Thymus (tissue), 11 donors: ENCODE results near the gene ESYT2. TPM values are rescaled to one million over a fixed set of nuclear protein-coding genes. Genes with fewer than 3 reads are reported as not detected.

Source experiments
- DNase-seq, 9 donors: peaks; one replicate each; pipeline ENCODE4 v3.0.0-alpha.2; 2013; ENCODE audit warnings: low spot score in 9 of 9, low read depth in 6 of 9, missing footprints in 1 of 9
- H3K27ac ChIP-seq, 2 donors: one replicate each; pipeline ENCODE4 v1.5.1; 2013; ENCODE audit warnings: control low read depth in 1 of 2, low read depth in 1 of 2, low read length in 1 of 2, mild to moderate bottlenecking in 1 of 2, moderate library complexity in 1 of 2
- H3K27me3 ChIP-seq, 2 donors: one replicate each; pipeline ENCODE4 v1.5.1; 2013; ENCODE audit warnings: low read length in 1 of 2; ENCODE audit not compliant: control insufficient read depth in 2 of 2, insufficient read depth in 1 of 2
- H3K36me3 ChIP-seq, 2 donors: one replicate each; pipeline ENCODE4 v1.5.1; 2013; ENCODE audit warnings: low read length in 1 of 2, mild to moderate bottlenecking in 1 of 2, moderate library complexity in 1 of 2; ENCODE audit not compliant: control insufficient read depth in 2 of 2, insufficient read depth in 2 of 2
- H3K4me1 ChIP-seq, 2 donors: one replicate each; pipeline ENCODE4 v1.5.1; 2013; ENCODE audit warnings: low read length in 2 of 2; ENCODE audit not compliant: control insufficient read depth in 2 of 2, insufficient read depth in 2 of 2
- H3K4me3 ChIP-seq, 2 donors: one replicate each; pipeline ENCODE4 v1.5.1; 2013; ENCODE audit warnings: low read length in 2 of 2, control low read depth in 1 of 2, mild to moderate bottlenecking in 1 of 2
- H3K9me3 ChIP-seq, 2 donors: one replicate each; pipeline ENCODE4 v1.5.1; 2013; ENCODE audit warnings: low read length in 1 of 2, mild to moderate bottlenecking in 1 of 2; ENCODE audit not compliant: control insufficient read depth in 2 of 2, insufficient read depth in 1 of 2
- WGBS: extraction: QIAGEN DNeasy Blood & Tissue Kit; methylation state at CpG from one replicate; pipeline ENCODE4 v1.1.7; 2013; 5-methylcytosine and 5-hydroxymethylcytosine counted together
- polyA plus RNA-seq: library from polyadenylated mRNA; stranded (reverse); fragments of 200-250 nt; gene quantifications from one replicate; pipeline ENCODE4 v1.2.3, GENCODE V29; 2013
- total RNA-seq: library from RNA; stranded (reverse); fragments of 120-200 nt; gene quantifications from one replicate; pipeline ENCODE4 v1.2.4, GENCODE V29; 2013
- donor health status: healthy.

ESYT2 gene
- total and polyA plus RNA-seq, 2 donors = 35.7 to 66.2 TPM

DNA sequence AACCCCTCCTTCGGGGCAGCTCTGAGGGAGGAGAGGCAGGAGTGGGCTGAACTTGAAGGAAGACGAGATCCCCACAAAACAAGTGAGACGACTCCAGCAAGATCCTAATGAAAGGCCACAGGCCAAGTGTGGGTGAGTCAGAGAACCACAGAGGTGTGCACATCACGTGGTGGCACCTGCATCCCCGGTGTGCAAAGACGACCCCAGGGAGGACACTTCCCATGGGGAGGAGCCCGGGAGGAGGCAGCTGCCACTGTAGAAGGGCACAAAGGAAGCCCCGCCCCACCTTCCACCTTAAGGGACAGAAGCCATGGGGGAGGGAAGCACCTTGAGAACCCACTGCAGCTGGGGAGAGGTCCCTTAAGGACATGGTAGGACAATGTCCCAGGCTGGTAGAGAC lies 45.7 kb downstream of the ESYT2 start:
- 45% methylated on average over 8 of the region's 8 CpGs for WGBS
- Histone ChIP-seq H3K27me3 (no peaks in the 10 kb centered on the region), H3K4me3 (no peak overlapping the region), H3K27ac (peak overlapping the region in 1 of 2 donors; percentile 20), H3K9me3 (peaks cover 0 to 2% of the 10 kb centered on the region in 2 donors), H3K4me1 (peaks cover 12% of the 10 kb centered on the region in 2 donors), H3K36me3 (peaks cover 42 to 58% of the 10 kb centered on the region in 2 donors)
- DNase-seq = no peak

DNA sequence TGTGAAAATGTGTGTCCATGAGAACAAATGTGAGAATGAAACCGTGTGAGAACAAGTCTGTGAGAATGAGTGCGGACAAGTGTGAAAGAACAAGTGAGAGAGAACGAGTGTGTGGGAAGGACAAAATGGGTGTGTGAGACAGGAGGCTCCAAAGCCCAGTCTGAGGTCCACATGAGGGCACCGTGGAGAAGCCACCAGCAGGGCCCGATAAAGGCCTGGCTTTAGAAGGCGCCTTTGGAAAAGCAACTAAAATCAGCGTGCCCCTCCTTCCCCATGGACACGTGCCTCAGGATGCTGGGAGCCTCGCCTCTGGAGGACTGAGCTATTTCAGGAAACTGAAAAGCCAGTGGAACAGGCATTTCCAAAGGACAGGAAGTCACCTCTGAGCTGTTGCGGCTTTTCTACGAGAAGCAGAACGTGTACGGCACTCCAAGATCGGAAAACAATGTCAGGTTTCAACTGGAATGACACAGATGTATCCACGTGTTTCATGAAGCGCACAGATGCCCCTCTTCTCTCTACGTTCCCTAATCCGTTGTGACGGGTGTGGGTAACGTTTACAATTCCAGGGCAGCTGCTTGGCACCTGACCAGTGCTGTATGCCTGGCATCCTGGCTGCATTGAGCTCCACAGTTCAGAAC lies 46.4 kb downstream of the ESYT2 start:
- H3K4me1 ChIP-seq = peaks cover 12 to 14% of the 10 kb centered on the region in 2 donors
- 95% methylated on average over 20 of the region's 20 CpGs for WGBS
- peaks cover 0 to 2% of the 10 kb centered on the region in 2 donors for H3K9me3 ChIP-seq
- no peak overlapping the region for H3K4me3 ChIP-seq
- H3K27me3 ChIP-seq = no peaks in the 10 kb centered on the region
- DNase-seq = no peak
- no peak overlapping the region for H3K27ac ChIP-seq
- H3K36me3 ChIP-seq = peaks cover 42 to 56% of the 10 kb centered on the region in 2 donors

DNA sequence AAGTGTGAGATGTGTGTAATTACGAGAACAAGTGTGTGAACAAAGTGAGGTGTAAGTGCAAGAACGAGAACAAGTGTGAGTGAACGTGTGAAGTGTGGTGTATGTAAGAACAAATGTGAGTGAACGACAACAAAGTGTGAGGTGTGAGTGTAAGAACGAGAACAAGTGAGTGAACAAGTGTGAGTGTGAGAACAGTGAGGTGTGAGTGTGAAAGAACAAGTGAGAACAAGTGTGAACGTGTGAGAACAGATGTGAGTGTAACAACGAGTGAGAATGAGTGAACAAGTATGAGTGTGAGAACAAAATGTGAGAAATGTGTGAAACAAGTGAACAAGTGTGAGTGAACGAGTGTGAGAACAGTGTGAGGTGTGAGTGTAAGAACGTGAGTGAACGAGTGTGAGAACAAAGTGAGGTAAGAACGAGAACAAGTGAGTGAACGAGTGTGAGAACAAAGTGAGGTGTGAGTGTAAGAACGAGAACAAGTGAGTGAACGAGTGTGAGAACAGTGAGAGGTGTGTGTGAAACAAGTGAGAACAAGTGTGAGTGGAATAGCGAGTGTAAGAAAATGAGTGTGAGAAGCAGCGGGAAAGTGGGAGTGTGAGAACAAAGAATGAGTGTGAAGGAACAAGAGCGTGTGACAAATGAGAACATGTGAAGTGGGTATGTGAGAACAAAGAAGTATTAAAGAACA lies 47.2 kb downstream of the ESYT2 start:
- 88% methylated on average over 17 of the region's 17 CpGs for WGBS
- H3K27ac ChIP-seq = no peak overlapping the region

DNA sequence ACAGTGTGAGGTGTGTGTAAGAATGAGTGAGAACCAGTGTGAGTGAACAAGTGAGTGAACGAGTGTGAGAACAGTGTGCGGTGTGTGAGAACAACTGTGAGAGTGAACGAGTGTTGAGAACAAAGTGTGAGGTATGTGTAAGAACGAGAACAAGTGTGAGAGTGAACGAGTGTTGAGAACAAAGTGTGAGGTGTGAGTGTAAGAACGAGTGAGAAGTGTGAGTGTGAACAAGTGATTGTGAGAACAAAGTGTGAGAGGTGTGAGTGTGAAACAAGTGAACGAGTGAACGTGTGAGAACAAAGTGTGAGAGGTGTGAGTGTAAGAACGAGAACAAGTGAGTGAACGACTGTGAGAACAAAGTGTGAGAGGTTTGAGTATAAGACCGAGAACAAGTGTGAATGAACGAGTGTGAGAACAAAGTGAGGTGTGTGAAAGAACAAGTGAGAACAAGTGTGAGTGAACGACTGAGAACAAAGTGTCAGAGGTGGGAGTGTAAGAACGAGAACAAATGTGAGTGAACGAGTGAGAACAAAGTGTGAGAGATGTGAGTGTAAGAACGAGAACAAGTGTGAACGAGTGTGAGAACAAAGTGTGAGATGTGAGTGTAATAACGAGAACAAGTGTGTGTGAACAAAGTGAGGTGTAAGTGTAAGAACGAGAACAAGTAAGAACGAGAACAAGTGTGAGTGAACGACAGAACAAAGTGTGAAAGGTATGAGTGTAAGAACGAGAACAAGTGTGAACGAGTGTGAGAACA lies 47.9 kb downstream of the ESYT2 start:
- Histone ChIP-seq H3K4me3 (no peak overlapping the region), H3K9me3 (no peaks in the 10 kb centered on the region), H3K36me3 (peaks cover 38 to 59% of the 10 kb centered on the region in 2 donors), H3K27me3 (no peaks in the 10 kb centered on the region), H3K27ac (no peak overlapping the region), H3K4me1 (peaks cover 12 to 14% of the 10 kb centered on the region in 2 donors)
- WGBS = 98% methylated on average over 23 of the region's 23 CpGs
- no peak for DNase-seq

More for the DNA sequence above, 47.2 kb downstream of the ESYT2 start:
- H3K9me3 ChIP-seq = peaks cover 0 to 2% of the 10 kb centered on the region in 2 donors
- no peak for DNase-seq
- peaks cover 12 to 14% of the 10 kb centered on the region in 2 donors for H3K4me1 ChIP-seq
- H3K27me3 ChIP-seq = no peaks in the 10 kb centered on the region
- peaks cover 42 to 61% of the 10 kb centered on the region in 2 donors for H3K36me3 ChIP-seq
- H3K4me3 ChIP-seq = no peak overlapping the region

DNA sequence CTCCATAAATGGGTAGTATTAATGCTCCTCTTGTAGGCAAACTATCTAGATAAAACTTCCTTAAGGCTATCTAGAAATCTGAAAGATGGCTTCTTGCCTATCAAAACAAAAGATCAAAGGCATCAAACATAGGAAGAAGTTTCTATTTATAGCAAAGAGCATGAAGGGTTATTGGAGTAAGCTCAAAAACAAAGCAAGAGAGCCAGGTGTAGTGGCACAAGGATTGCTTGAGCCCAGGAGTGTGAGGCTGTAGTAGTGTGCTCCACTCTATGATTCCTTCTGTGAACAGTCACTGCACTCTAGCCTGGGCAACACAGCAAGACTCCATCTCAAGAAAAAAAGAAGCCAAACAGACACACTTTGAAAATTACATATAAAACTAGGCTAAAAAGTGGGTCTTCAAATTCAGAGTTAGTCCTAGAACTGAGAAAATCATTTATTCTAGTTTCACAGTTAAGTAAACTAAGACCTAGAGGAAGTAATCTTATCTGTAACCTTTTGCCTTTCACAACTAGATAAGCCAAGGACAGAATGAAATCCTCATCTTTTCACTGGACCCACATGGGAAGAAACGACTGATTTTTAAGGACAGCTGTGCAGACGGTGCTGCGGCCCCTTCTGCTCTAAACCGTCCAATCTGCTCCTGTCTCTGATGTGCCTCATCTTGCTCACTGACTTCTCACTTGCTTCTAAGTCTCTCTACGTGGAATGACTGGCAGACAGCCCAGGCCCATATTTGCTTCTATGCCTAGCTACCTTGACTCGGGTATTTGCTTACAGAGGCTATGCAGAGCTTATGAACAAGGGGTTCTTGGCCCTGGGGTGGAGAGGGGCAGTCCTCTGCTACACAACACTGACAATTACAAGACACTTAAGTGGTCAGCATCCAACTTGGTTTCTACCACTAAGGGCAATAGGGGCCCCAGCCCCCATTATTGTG lies 50.0 kb downstream of the ESYT2 start:
- Histone ChIP-seq H3K4me1 (peaks cover 12 to 23% of the 10 kb centered on the region in 2 donors), H3K4me3 (no peak overlapping the region), H3K9me3 (no peaks in the 10 kb centered on the region), H3K36me3 (peaks cover 46 to 52% of the 10 kb centered on the region in 2 donors), H3K27me3 (no peaks in the 10 kb centered on the region), H3K27ac (peak overlapping the region; percentile 21 to 34)
- peak in 6 of 9 donors; percentile 12 to 61 (median 23) for DNase-seq
- WGBS = 90% methylated on average over 6 of the region's 6 CpGs

DNA sequence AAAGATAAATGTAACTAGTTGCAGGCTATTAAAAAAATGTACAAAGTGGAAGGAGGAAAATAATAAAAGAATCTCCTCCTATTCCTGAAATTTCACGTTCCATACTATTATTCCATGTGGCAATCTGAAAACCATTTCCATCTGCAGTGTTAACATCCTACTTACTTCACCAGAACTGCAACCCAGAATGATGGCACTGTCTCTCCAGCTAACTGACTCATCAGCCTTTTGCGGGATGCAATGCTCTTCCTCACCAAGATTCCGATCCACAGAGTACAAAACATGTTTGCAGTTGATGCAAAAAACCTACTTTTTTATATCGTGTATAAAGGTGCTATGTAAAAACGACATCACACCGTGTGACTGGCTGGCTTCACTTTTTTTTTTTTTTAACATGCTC lies 50.8 kb downstream of the ESYT2 start:
- no peak overlapping the region for H3K4me3 ChIP-seq
- no peaks in the 10 kb centered on the region for H3K27me3 ChIP-seq
- H3K4me1 ChIP-seq = peaks cover 12 to 23% of the 10 kb centered on the region in 2 donors
- no peak overlapping the region for H3K27ac ChIP-seq
- no peak for DNase-seq
- H3K9me3 ChIP-seq = no peaks in the 10 kb centered on the region
- 96% methylated on average over 6 of the region's 6 CpGs for WGBS
- H3K36me3 ChIP-seq = peaks cover 37 to 47% of the 10 kb centered on the region in 2 donors

DNA sequence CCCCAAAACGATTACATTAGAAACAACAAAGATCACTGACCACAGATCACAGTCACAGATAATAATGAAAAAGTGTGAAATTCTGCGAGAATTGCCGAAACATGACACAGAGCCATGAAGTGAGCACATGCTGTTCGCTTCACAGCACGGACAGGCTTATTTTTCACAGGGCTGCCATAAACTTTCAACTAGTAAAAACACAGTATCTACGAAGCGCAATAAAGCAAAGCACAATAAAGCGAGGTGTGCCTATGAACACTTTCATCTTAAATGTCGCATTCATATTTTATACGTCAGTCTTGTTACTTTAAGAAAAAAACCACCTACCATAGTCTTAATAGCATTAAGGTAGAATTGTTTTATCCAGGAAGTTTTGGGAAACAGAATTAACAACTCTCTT lies 51.5 kb downstream of the ESYT2 start:
- no peaks in the 10 kb centered on the region for H3K9me3 ChIP-seq
- no peak overlapping the region for H3K4me3 ChIP-seq
- peaks cover 12 to 23% of the 10 kb centered on the region in 2 donors for H3K4me1 ChIP-seq
- 85% methylated on average over 10 of the region's 10 CpGs for WGBS
- H3K36me3 ChIP-seq = peaks cover 36 to 45% of the 10 kb centered on the region in 2 donors
- no peaks in the 10 kb centered on the region for H3K27me3 ChIP-seq
- H3K27ac ChIP-seq = no peak overlapping the region
- DNase-seq = no peak

DNA sequence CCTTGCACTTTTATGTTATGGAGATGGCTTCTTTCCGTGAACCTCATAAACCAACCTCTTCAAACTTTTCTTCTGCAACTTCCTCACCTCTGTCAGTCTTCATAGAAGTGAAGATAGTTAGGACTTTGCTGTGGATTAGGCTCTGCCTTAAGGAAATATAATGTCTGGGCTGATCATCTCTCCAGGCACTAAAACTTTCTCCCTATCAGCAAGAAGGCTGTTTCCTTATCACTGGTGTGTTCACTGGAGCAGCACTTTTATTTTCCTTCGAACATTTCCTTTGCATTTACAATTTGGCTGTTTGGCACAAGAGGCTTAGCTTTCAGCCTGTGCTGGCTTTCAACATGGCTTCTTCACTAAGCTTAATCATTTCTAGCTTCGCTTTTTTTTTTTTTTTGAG lies 52.8 kb downstream of the ESYT2 start:
- Histone ChIP-seq H3K9me3 (no peaks in the 10 kb centered on the region), H3K36me3 (peaks cover 27 to 38% of the 10 kb centered on the region in 2 donors), H3K4me3 (no peak overlapping the region), H3K27me3 (no peaks in the 10 kb centered on the region), H3K27ac (peak overlapping the region in 1 of 2 donors; percentile 18), H3K4me1 (peaks cover 12 to 23% of the 10 kb centered on the region in 2 donors)
- no peak for DNase-seq
- WGBS = 91% methylated on average over 3 of the region's 3 CpGs
